ENCODE results near the gene OR2B2. TPM values are rescaled to one million over a fixed set of nuclear protein-coding genes. Genes with fewer than 3 reads are reported as not detected.
"Not testable (repeated sequence)": the region's sequence is repeated elsewhere in the genome, so short reads cannot be mapped to it uniquely, and the experiment has no call there.

OR2B2 gene
- polyA plus RNA-seq, 1 donor from 2014 or later: not detected

- H3F3A ChIP-seq (ENCODE audit: insufficient read depth, low read length, poor library complexity, severe bottlenecking); H2AFZ ChIP-seq (ENCODE audit: low read depth, low read length); H3K9ac ChIP-seq (ENCODE audit: low read length); H4K20me1 ChIP-seq (ENCODE audit: insufficient read depth); H3K4me3 ChIP-seq (ENCODE audit: low read length); H3K36me3 ChIP-seq (ENCODE audit: insufficient read depth, low read length); H3K27me3 ChIP-seq (ENCODE audit: insufficient read depth, low read depth, low read length); H3K79me2 ChIP-seq (replicated peaks; ENCODE audit: insufficient read depth, low read length); H3K4me2 ChIP-seq (ENCODE audit: low read length); H3K9me3 ChIP-seq (ENCODE audit: low read length); H3K9me2 ChIP-seq (ENCODE audit: insufficient read depth, low read length); H3K27ac ChIP-seq (ENCODE audit: low read length): not testable (repeated sequence)
Measured at GRCh38 chr6:27900197-27900596, 12.0 kb downstream of the OR2B2 start.

DNA sequence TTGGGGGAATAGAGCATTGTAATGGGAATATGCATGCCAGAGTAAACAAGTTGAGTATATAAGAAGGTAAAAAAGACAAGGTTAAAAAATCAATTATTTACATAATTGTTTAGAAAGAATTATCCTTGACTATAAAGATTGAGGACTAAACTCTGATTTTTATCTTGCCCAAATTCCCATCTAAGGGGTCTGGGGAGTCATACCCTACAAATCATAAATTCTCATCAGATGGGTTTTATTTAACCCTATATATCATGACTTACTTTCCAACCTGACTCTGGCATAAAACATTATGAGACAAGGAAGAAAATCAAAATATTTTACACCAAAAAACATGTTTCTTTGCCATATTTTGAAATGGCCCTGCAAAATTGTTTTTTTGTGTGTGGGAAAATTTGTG, 12.7 kb downstream of the OR2B2 start:
- H3K9me2 ChIP-seq (ENCODE audit: insufficient read depth, low read length): no peaks in the 10 kb centered on the region
- no peak overlapping the region for H2AFZ ChIP-seq (ENCODE audit: low read depth, low read length)
- H3K27me3 ChIP-seq (ENCODE audit: insufficient read depth, low read depth, low read length): no peaks in the 10 kb centered on the region
- H3K9ac ChIP-seq (ENCODE audit: low read length): no peak overlapping the region
- H3K27ac ChIP-seq (ENCODE audit: low read length): no peak overlapping the region
- no peaks in the 10 kb centered on the region for H3K79me2 ChIP-seq (replicated peaks; ENCODE audit: insufficient read depth, low read length)
- H3K36me3 ChIP-seq (ENCODE audit: insufficient read depth, low read length): no peaks in the 10 kb centered on the region
- no peak overlapping the region for H3K4me3 ChIP-seq (ENCODE audit: low read length)
- H4K20me1 ChIP-seq (ENCODE audit: insufficient read depth): no peaks in the 10 kb centered on the region
- H3K4me2 ChIP-seq (ENCODE audit: low read length): no peak overlapping the region
- H3F3A ChIP-seq (ENCODE audit: insufficient read depth, low read length, poor library complexity, severe bottlenecking): peaks cover 6% of the 10 kb centered on the region
- TF ChIP-seq EP300 (conservative IDR thresholded peaks at IDR 0.05; ENCODE audit: poor library complexity, severe bottlenecking) (no peak), MXI1 (conservative IDR thresholded peaks at IDR 0.05; ENCODE audit: poor library complexity, severe bottlenecking) (no peak), REST (IDR thresholded peaks at IDR 0.05; ENCODE audit: borderline replicate concordance) (no peak), TAF1 (IDR thresholded peaks at IDR 0.05; ENCODE audit: low read depth) (no peak), EZH2 (IDR thresholded peaks at IDR 0.05; ENCODE audit: borderline replicate concordance, insufficient read depth, low read length, poor library complexity, severe bottlenecking) (no peak), POLR2AphosphoS5 (IDR thresholded peaks at IDR 0.05) (no peak), RAD21 (conservative IDR thresholded peaks at IDR 0.05) (no peak)
- TF ChIP-seq, protein P1, sequence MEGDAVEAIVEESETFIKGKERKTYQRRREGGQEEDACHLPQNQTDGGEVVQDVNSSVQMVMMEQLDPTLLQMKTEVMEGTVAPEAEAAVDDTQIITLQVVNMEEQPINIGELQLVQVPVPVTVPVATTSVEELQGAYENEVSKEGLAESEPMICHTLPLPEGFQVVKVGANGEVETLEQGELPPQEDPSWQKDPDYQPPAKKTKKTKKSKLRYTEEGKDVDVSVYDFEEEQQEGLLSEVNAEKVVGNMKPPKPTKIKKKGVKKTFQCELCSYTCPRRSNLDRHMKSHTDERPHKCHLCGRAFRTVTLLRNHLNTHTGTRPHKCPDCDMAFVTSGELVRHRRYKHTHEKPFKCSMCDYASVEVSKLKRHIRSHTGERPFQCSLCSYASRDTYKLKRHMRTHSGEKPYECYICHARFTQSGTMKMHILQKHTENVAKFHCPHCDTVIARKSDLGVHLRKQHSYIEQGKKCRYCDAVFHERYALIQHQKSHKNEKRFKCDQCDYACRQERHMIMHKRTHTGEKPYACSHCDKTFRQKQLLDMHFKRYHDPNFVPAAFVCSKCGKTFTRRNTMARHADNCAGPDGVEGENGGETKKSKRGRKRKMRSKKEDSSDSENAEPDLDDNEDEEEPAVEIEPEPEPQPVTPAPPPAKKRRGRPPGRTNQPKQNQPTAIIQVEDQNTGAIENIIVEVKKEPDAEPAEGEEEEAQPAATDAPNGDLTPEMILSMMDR (IDR thresholded peaks at IDR 0.05; ENCODE audit: poor library complexity, severe bottlenecking): no peak
- H3K9me3 ChIP-seq (ENCODE audit: low read length): no peaks in the 10 kb centered on the region

DNA sequence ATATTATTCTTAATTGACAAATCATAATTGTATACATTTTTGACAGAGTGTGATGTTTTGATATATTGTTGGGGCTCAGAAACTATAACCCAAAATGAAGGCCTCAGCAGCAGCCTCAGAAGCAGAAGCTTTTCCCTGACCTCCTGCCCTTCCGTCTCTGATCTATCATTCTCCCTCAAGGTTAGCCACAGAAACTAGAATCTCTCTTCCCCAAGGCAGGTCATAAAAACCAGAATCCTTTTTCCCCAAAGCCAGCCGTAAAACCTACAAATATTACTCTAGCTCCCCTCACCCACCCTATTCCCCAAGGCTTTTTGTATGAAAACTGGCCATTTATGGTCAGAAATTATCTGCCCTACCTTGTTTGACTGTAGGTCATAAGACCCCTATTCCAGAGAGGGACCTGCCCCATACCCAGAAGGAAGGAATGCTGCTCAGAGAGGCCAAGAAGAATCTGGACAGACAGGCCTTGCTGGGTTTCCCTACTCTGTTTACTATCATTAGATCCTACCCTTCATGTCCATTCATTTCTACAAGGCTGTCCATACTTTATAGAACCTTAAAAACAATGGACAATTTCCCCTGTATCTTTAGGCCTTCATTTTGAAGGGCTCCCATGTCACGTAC, 14.5 kb downstream of the OR2B2 start:
- no peaks in the 10 kb centered on the region for H3K79me2 ChIP-seq (replicated peaks; ENCODE audit: insufficient read depth, low read length)
- no peak overlapping the region for H3K4me2 ChIP-seq (ENCODE audit: low read length)
- no peak overlapping the region for H2AFZ ChIP-seq (ENCODE audit: low read depth, low read length)
- no peak overlapping the region for H3K27ac ChIP-seq (ENCODE audit: low read length)
- no peaks in the 10 kb centered on the region for H3K27me3 ChIP-seq (ENCODE audit: insufficient read depth, low read depth, low read length)
- no peak overlapping the region for H3K4me3 ChIP-seq (ENCODE audit: low read length)
- H3K36me3 ChIP-seq (ENCODE audit: insufficient read depth, low read length): no peaks in the 10 kb centered on the region
- TF ChIP-seq MXI1 (conservative IDR thresholded peaks at IDR 0.05; ENCODE audit: poor library complexity, severe bottlenecking): no peak
- TF ChIP-seq TAF1 (IDR thresholded peaks at IDR 0.05; ENCODE audit: low read depth): no peak
- TF ChIP-seq REST (IDR thresholded peaks at IDR 0.05; ENCODE audit: borderline replicate concordance): no peak
- no peak for TF ChIP-seq RAD21 (conservative IDR thresholded peaks at IDR 0.05)
- TF ChIP-seq EP300 (conservative IDR thresholded peaks at IDR 0.05; ENCODE audit: poor library complexity, severe bottlenecking): no peak
- TF ChIP-seq, protein P1 (IDR thresholded peaks at IDR 0.05; ENCODE audit: poor library complexity, severe bottlenecking): no peak
- TF ChIP-seq EZH2 (IDR thresholded peaks at IDR 0.05; ENCODE audit: borderline replicate concordance, insufficient read depth, low read length, poor library complexity, severe bottlenecking): no peak
- no peak for TF ChIP-seq SMC3 (conservative IDR thresholded peaks at IDR 0.05; ENCODE audit: poor library complexity)
- no peak for TF ChIP-seq POLR2AphosphoS5 (IDR thresholded peaks at IDR 0.05)
- no peaks in the 10 kb centered on the region for H3K9me3 ChIP-seq (ENCODE audit: low read length)
- peaks cover 6% of the 10 kb centered on the region for H3F3A ChIP-seq (ENCODE audit: insufficient read depth, low read length, poor library complexity, severe bottlenecking)
- H4K20me1 ChIP-seq (ENCODE audit: insufficient read depth): peaks cover 2% of the 10 kb centered on the region
- H3K9me2 ChIP-seq (ENCODE audit: insufficient read depth, low read length): no peaks in the 10 kb centered on the region
- no peak overlapping the region for H3K9ac ChIP-seq (ENCODE audit: low read length)

All from neural cell (in vitro differentiated cells).